Endodermal cell (in vitro differentiated cells): ENCODE measurements around the gene ZBTB7C. TPM values are rescaled to one million over a fixed set of nuclear protein-coding genes. Genes with fewer than 3 reads are reported as not detected.

ENCODE experiments used
- DNase-seq: peaks from one replicate; pipeline ENCODE4 v3.0.0-alpha.2; 2017
- H3K27ac ChIP-seq: 2 replicates; pipeline ENCODE4 v1.5.1; 2013; ENCODE audit warnings: mild to moderate bottlenecking, low read depth, low read length, moderate library complexity
- H3K27me3 ChIP-seq: 2 replicates; pipeline ENCODE4 v1.6.1; 2013; ENCODE audit warnings: mild to moderate bottlenecking, low read length, moderate library complexity; ENCODE audit not compliant: insufficient read depth, control insufficient read depth, poor library complexity, severe bottlenecking
- H3K36me3 ChIP-seq: 2 replicates; pipeline ENCODE4 v1.7.0; 2013; ENCODE audit warnings: mild to moderate bottlenecking, low read length, moderate library complexity; ENCODE audit not compliant: control insufficient read depth, insufficient read depth
- H3K4me1 ChIP-seq: one replicate; pipeline ENCODE4 v1.7.0; 2013; ENCODE audit warnings: low read length; ENCODE audit not compliant: control insufficient read depth, insufficient read depth
- H3K4me3 ChIP-seq: 2 replicates; pipeline ENCODE4 v1.5.1; 2013; ENCODE audit warnings: mild to moderate bottlenecking, low read length, moderate library complexity
- H3K9ac ChIP-seq: 2 replicates; pipeline ENCODE4 v1.6.1; 2013; ENCODE audit warnings: mild to moderate bottlenecking, low read length, moderate library complexity; ENCODE audit not compliant: poor library complexity, severe bottlenecking; ENCODE audit errors: extremely low read depth
- H3K9me3 ChIP-seq: 2 replicates; pipeline ENCODE4 v1.6.1; 2013; ENCODE audit warnings: mild to moderate bottlenecking, low read length, moderate library complexity; ENCODE audit not compliant: control insufficient read depth
- H3K27ac Mint-ChIP-seq: 2 replicates; pipeline ENCODE4 v1.8.0; 2020; ENCODE audit warnings: mixed read lengths
- H3K27me3 Mint-ChIP-seq: 2 replicates; pipeline ENCODE4 v1.8.0; 2021; ENCODE audit warnings: mild to moderate bottlenecking, mixed read lengths; ENCODE audit not compliant: insufficient read depth
- H3K36me3 Mint-ChIP-seq: 2 replicates; pipeline ENCODE4 v1.8.0; 2020; ENCODE audit warnings: low read depth, mixed read lengths
- H3K4me1 Mint-ChIP-seq: 2 replicates; pipeline ENCODE4 v1.8.0; 2020; ENCODE audit warnings: mixed read lengths
- H3K4me3 Mint-ChIP-seq: 2 replicates; pipeline ENCODE4 v1.8.0; 2020; ENCODE audit warnings: mild to moderate bottlenecking, moderate library complexity, mixed read lengths
- H3K9me3 Mint-ChIP-seq: 2 replicates; pipeline ENCODE4 v1.8.0; 2020; ENCODE audit warnings: mild to moderate bottlenecking, mixed read lengths
- WGBS, 2 experiments: methylation state at CpG; one replicate each; pipeline versions ENCODE4 v1.1.5 to v1.1.7; 2013; ENCODE audit warnings: missing lambda C conversion rate in 2 of 2, mixed read lengths in 1 of 2; ENCODE audit not compliant: insufficient coverage in 1 of 2, insufficient read length in 1 of 2; 5-methylcytosine and 5-hydroxymethylcytosine counted together
- total RNA-seq, 2 donors: library from RNA; stranded (reverse); fragmentation: NEBNext Ultra II Directional in 1 of 2; extraction: Animal tissue kit (Norgen Biotek cat#: 25700) in 1 of 2; gene quantifications; 2 replicates in 1 of 2; 3 replicates in 1 of 2; pipeline ENCODE4 v1.2.1, GENCODE V29; 2021
- TF ChIP-seq, protein P1 (sequence below): fragments of 200-600 bp; sonication (generic); conservative IDR thresholded peaks from 2 replicates; pipeline ENCODE4 v1.5.0; 2021; ENCODE audit warnings: antibody characterized with exemption, mild to moderate bottlenecking

Gene ZBTB7C
- total RNA-seq, 2 donors from 2014 or later = 0.31 to 0.62 TPM

DNA sequence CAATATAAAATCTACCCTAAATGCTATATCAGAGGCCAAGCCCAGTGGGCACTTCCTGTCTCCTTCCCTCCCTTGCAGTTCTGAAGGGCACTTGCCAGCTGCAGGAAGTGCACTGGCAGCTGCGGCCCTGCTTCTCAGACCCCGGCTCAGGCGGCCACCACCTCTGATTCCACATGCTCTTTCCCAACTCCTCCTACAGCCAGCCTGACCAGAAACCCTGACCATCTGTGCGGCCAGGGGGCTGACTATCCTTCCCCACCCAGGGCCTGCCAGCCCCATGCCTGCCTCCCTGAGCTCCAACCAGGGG is 88.6 kb downstream of the ZBTB7C start:
- H3K27me3 ChIP-seq = no peaks in the 10 kb centered on the region
- no peak overlapping the region for H3K27ac ChIP-seq
- Mint-ChIP-seq H3K4me1 (peaks cover 40% of the 10 kb centered on the region), H3K36me3 (no peaks in the 10 kb centered on the region), H3K9me3 (no peaks in the 10 kb centered on the region), H3K4me3 (no peak overlapping the region), H3K27ac (peak overlapping the region; percentile 11), H3K27me3 (peaks cover 3% of the 10 kb centered on the region)
- no peaks in the 10 kb centered on the region for H3K9me3 ChIP-seq
- WGBS, 2 experiments = 82 to 100% methylated on average over 3 to 4 of the region's 4 CpGs
- no peak for DNase-seq
- H3K36me3 ChIP-seq = no peaks in the 10 kb centered on the region
- H3K4me1 ChIP-seq = peaks cover 12% of the 10 kb centered on the region
- TF ChIP-seq, protein P1, sequence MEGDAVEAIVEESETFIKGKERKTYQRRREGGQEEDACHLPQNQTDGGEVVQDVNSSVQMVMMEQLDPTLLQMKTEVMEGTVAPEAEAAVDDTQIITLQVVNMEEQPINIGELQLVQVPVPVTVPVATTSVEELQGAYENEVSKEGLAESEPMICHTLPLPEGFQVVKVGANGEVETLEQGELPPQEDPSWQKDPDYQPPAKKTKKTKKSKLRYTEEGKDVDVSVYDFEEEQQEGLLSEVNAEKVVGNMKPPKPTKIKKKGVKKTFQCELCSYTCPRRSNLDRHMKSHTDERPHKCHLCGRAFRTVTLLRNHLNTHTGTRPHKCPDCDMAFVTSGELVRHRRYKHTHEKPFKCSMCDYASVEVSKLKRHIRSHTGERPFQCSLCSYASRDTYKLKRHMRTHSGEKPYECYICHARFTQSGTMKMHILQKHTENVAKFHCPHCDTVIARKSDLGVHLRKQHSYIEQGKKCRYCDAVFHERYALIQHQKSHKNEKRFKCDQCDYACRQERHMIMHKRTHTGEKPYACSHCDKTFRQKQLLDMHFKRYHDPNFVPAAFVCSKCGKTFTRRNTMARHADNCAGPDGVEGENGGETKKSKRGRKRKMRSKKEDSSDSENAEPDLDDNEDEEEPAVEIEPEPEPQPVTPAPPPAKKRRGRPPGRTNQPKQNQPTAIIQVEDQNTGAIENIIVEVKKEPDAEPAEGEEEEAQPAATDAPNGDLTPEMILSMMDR = no peak
- no peak overlapping the region for H3K4me3 ChIP-seq
- no peak overlapping the region for H3K9ac ChIP-seq

DNA sequence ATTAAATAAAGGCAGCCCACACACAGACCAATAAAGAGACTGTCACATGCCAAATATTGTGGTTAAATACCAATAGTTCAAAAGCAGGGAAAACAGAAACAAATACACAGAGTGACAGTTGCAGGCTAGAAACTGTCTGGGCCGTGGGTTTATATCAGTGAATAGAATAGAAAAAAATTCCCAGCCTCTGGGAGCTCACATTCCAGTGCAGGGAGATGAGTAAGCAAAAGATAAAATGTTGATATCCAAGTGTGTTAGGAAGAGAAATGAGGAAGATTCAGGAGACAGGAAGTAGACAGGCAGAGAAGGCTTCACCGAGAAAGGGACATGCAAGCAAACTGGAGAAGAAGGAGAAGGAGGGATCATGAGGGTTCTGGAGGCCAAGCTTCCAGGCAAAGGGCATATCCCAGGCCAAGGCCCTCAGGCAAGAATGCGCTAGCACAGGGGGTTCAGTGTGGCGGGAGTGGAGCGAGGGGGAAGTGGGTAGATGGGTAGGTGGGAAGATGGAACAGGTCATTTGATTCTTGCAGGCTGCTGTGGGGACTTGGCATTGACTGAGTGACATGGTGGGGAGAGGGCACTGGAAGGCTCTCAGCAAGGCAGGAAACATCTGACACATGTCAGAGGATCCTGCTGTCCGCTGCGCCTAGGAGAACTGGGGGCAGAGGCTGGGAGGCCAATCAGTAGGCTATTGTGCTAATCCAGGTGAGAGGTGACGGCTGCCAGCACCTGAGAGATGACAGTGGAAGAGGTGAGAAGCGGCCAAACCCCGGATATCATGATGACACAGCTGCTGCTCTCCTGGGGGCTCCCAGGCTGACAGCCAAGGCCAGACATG is 89.2 kb downstream of the ZBTB7C start:
- H3K9me3 Mint-ChIP-seq = no peaks in the 10 kb centered on the region
- no peak overlapping the region for H3K9ac ChIP-seq
- no peaks in the 10 kb centered on the region for H3K36me3 ChIP-seq
- H3K4me1 Mint-ChIP-seq = peaks cover 46% of the 10 kb centered on the region
- DNase-seq = peak; percentile 75
- no peak overlapping the region for H3K27ac ChIP-seq
- TF ChIP-seq, protein P1 = no peak
- H3K4me3 Mint-ChIP-seq = no peak overlapping the region
- H3K27me3 ChIP-seq = no peaks in the 10 kb centered on the region
- H3K9me3 ChIP-seq = no peaks in the 10 kb centered on the region
- WGBS, 2 experiments = 78 to 82% methylated on average over 5 to 10 of the region's 10 CpGs
- H3K27ac Mint-ChIP-seq = peak overlapping the region; percentile 11
- H3K4me3 ChIP-seq = no peak overlapping the region
- peaks cover 13% of the 10 kb centered on the region for H3K4me1 ChIP-seq
- H3K36me3 Mint-ChIP-seq = no peaks in the 10 kb centered on the region
- peaks cover 3% of the 10 kb centered on the region for H3K27me3 Mint-ChIP-seq

DNA sequence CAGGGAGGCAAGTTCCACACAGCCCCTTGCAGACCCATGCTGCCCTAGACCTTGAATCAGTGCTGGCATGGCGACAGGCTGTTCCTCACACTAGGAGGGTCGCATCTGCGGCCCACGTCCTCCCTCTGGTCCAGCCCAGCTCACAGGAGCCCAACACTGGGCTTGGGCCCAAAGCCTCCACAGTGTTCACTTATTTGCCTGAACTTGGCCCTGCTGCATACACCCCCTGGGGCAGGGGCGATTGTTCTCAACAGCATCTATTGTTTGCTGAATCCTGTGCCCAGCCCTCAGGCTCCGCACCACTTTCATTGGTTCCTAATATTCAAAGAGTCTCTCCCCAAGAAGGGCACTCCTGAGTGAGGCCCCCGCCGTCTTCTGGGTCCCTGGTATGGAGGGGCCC is 90.7 kb downstream of the ZBTB7C start:
- no peak overlapping the region for H3K9ac ChIP-seq
- H3K36me3 Mint-ChIP-seq = no peaks in the 10 kb centered on the region
- peaks cover 51% of the 10 kb centered on the region for H3K4me1 Mint-ChIP-seq
- H3K4me1 ChIP-seq = peaks cover 25% of the 10 kb centered on the region
- no peaks in the 10 kb centered on the region for H3K27me3 ChIP-seq
- H3K9me3 ChIP-seq = no peaks in the 10 kb centered on the region
- no peak overlapping the region for H3K27ac ChIP-seq
- no peak overlapping the region for H3K27ac Mint-ChIP-seq
- H3K9me3 Mint-ChIP-seq = no peaks in the 10 kb centered on the region
- H3K27me3 Mint-ChIP-seq = peaks cover 3% of the 10 kb centered on the region
- no peaks in the 10 kb centered on the region for H3K36me3 ChIP-seq
- TF ChIP-seq, protein P1 = no peak
- 88 to 90% methylated on average over 4 to 8 of the region's 8 CpGs for WGBS, 2 experiments
- no peak for DNase-seq
- H3K4me3 ChIP-seq = no peak overlapping the region
- H3K4me3 Mint-ChIP-seq = no peak overlapping the region
